Suppressor macrophage (primary cell): ENCODE results near the gene TIAM1.

Experiments used
- DNase-seq, 4 experiments: peaks; one replicate each; pipeline ENCODE4 v3.0.0-alpha.2; 2020 to 2022

Gene TIAM1

GRCh38 chr21:31162079-31162699, 181.9 kb downstream of the TIAM1 start:
- DNase-seq = peak in 3 of 4 experiments; percentile 11 to 46 (median 31)

DNA sequence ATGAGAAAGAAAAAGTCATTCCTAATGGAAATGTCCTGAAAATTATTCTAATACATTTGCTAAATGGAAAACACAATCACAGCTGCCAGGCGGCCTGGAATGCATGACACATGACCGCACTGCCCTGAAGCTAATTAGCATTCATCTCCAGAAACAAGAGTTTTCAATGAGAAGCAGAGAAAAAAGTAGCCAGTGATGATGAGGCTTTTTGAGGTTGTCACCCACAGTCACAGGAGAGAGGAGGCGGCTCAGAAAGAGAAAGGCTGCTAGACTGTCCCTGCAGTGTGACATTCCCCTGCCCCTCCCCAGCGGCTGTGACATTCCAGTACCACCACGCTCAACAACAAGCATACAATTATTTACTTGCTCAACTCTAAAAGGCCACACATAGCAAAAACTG, 182.9 kb downstream of the TIAM1 start:
- no peak for DNase-seq

- DNase-seq = no peak
Observed at GRCh38 chr21:31159808-31160207, 184.3 kb downstream of the TIAM1 start.

- DNase-seq = peak; percentile 30 to 68 (median 48)
Observed at GRCh38 chr21:31158789-31159581, 185.1 kb downstream of the TIAM1 start.

GRCh38 chr21:31157756-31158155, 186.3 kb downstream of the TIAM1 start:
- DNase-seq = no peak

GRCh38 chr21:31156662-31157061, 187.4 kb downstream of the TIAM1 start:
- DNase-seq = no peak

- DNase-seq = no peak
Observed at GRCh38 chr21:31156169-31156568, 187.9 kb downstream of the TIAM1 start.

DNA sequence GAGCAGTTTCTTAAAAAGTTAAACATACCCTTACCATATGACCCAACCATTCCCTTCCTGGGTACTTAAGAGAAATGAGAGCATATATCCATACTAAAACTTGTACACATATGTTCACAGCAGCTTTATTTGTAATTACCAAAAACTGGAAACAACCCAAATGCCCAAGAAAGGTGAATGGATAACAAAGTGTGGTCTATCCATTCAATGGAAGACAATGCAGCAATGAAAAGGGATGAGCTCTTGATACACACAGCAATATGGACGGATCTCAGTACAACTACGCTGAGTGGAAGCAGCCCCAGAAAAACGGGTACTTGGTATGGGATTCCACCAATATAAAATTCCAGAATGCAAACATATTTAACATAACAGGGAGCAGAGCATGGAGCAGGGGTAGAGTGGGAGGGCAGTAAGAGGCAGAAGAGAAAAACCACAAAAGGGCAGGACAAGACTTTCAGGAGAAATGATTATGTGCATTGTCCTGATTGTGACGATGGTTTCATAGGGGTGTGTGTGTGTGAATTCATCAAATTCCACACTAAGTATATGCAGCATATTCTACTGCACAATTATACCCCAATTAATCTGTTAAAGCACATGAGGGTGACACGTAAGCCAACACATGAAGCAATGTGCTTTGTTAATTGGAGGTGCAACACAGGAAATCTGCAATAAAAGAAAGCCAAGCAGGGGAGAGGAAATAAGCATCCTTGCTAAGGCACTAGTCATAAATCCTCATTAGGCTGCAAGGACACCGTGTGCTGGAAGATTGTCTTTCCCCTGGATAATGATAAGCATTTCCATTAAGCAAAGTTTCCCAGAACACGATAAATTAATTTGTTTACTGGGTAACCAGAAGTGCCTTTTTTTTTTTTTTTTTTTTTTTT, 192.7 kb downstream of the TIAM1 start:
- DNase-seq = no peak

DNA sequence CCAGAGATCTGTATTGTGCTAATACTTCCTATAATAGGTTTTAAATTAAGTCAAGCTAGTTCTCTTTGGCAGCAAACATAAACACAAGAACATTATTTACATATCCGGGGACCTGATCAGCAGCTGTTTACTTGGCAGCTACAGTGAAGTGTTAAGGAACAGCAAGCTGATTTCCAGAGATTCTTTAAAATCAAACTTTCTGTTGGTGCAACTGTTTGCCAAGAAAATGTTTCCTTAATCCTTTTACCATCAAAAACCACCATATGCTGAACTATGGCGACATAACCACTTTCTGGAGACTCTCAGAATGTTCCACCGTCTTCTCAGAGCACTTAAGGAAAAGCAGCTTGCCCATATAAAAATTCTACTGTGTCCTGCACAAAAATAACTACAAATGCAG, 198.8 kb downstream of the TIAM1 start:
- no peak for DNase-seq

- no peak for DNase-seq
Observed at GRCh38 chr21:31143036-31143435, 201.0 kb downstream of the TIAM1 start.

- peak in 1 of 4 experiments; percentile 22 for DNase-seq
Observed at GRCh38 chr21:31142600-31142999, 201.5 kb downstream of the TIAM1 start.

DNA sequence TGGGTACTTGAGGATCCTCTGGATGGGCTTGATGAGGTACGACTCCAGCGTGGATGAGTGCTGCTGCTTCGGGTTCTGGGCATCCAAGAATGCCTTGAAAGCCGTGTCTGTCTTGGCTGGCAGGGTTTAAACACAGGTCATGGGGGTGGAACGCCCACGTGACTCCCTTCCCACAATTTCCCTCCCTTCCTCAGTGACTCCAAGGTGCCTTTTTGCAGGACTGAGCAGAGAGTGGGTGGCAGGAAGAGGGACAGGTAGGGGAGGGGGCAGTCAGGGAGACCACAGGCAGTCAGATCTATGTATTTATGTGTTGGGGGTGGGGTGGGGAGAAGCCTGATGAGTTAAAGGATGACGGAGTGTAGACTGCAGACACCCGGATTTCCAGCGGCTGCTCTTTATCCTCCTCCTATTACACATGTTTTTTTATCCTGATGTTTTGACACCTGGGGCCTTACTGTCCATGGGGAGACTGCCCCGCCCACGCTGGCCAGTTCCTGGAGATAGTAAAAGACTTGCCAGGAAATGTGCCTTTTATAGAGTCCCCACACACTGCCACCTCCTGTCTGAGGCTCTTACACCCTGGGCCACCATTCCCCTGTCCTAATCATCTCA, 202.6 kb downstream of the TIAM1 start:
- DNase-seq = no peak

DNA sequence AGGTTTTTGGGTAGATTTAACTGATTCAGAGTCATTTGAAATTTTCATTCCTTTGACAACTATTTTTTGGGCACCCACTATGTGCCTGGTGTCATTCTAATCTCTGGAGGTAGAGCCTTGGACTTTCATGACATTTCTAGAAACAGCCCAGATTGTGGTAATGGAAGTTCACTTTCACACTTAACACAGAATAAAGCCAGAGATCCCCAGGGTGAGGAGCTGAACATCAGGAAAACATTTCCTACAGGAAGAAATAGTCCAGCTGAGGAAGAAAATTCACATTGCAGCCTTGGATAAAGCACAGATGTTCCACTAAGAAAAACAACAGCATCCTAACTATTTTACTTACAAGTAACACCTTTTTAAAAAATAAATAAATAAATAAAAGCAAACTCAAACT, 203.4 kb downstream of the TIAM1 start:
- no peak for DNase-seq

DNA sequence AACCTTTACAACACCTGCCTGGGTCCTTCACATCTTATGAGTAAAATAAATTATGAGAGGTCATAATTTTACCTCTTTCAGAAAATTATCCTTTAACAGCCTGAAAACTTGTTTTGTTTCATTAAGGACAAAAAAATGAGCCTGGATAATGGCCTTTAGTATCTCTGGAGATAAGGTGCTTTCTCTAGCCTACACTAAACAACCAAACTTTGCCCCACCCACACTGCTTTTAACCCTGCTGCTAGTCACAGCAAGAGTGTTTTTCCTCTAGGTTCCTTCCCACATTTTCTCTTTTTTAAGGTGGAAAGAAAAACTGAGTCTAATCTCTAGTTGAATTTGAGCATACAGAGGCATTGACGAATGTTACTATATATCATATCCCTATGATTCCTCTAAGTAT, 204.0 kb downstream of the TIAM1 start:
- DNase-seq = no peak

DNA sequence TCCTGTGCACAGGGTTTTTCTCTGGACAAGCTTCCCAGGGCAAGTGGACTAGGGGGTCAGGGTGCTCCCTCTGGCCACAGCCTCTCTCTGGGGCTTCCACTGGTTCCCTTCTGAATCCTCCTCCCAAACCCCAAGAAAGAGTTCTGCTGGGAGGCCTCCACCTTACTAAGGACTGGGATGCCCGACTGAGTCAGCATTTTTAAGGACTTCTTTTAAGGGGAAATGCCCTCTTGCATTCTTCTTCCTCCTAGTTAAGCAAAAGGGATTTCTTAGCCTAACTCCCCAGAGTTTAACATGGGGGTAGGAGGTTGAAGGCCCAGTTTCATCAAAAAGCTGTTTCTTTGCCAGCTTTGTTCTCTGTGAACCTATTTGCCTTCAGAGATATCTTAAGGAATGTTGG, 206.1 kb downstream of the TIAM1 start:
- peak in 2 of 4 experiments; percentile 30 to 40 for DNase-seq

DNA sequence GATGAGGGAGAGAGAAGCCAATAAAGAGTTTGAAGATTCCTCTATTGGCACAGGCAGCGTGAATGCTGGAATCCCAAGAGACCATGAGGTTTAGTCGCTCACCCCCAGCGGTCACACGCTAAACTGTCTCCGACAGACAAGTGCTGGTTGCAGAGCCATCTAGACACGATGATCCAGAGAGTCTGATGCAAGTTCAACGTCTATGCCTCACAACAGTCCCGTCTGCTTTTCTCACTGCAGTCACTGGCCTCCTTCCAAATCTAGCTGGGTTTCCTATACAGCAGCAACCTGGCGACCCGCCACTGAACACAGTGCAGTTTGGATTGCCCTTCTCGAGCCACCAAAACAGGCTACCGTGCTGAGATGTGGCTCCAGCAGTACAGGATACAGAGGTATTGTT, 207.2 kb downstream of the TIAM1 start:
- DNase-seq = peak in 1 of 4 experiments; percentile 6

GRCh38 chr21:31135531-31136184, 208.4 kb downstream of the TIAM1 start:
- no peak for DNase-seq

DNA sequence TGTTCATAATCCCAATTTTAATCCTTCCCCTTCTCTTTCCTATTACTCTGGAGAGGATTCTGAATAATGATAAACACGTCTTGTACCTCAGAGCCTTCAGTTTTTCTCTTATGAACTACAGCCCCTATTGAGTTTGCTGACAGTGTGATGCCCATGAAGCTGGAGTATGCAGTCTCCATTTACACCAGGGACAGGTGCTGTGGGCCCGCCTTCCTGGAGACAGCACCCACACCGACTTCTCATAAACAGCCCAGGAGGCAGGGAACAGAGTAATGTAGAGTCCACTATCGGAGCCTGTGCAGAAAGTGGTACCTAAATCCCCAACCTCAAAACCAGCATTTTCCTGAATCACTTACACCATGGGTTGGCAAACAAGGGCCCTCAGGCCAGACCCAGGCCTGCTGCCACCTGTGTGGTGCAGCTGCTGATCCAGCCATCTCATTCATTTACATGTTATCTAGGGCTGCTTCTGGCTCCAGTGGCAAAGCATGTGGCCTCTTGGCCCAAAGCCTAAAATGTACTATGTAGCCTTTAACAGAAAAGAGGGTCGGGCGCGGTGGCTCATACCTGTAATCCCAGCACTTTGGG, 210.7 kb downstream of the TIAM1 start:
- no peak for DNase-seq

GRCh38 chr21:31132574-31133242, 211.4 kb downstream of the TIAM1 start:
- peak; percentile 11 to 43 (median 33) for DNase-seq

- DNase-seq = no peak
Observed at GRCh38 chr21:31130821-31131220, 213.2 kb downstream of the TIAM1 start.

GRCh38 chr21:31128234-31128633, 215.8 kb downstream of the TIAM1 start:
- no peak for DNase-seq
